ENCODE data around the gene DEFB115. TPM values are rescaled to one million over a fixed set of nuclear protein-coding genes. Genes with fewer than 3 reads are reported as not detected.

Gene DEFB115
- total RNA-seq: not detected in 2 replicates

GRCh38 chr20:31257364-31257763 is at the start of gene DEFB115:
Gene DEFB115 (plus strand): TSS chr20:31257664. CDS start chr20:31257664, 0 bp downstream.

GRCh38 chr20:31308535-31309162 is 51.2 kb downstream of the DEFB115 start, which contains the start of gene DEFB116:
Gene DEFB116 (minus strand): TSS chr20:31308585. CDS start chr20:31308585, 0 bp downstream.

Other genes starting within 250 kb of the DEFB115 start
- gene DEFB116, start 50.9 kb downstream of the DEFB115 start, total RNA-seq: not detected in 2 replicates
- gene DEFB118, start 110.9 kb downstream of the DEFB115 start, total RNA-seq: not detected in 2 replicates
- gene DEFB119, start 132.9 kb downstream of the DEFB115 start, total RNA-seq: not detected in 2 replicates
- not detected in 2 replicates for gene DEFB121, start 148.6 kb downstream of the DEFB115 start, total RNA-seq
- not detected in 2 replicates for gene DEFB123, start 183.0 kb downstream of the DEFB115 start, total RNA-seq
- not detected in 2 replicates for gene DEFB124, start 217.5 kb downstream of the DEFB115 start, total RNA-seq
- gene REM1, start 217.6 kb downstream of the DEFB115 start, total RNA-seq: not detected in 2 replicates

Data from nasal cavity respiratory epithelium epithelial cell of viscerocranial mucosa (primary cell).